Neural cell (in vitro differentiated cells): Measurements from ENCODE around the gene DAZAP1.

Experiments
- EZH2 ChIP-seq: fragments of 200-600, 300-800 bp; shearing (Covaris generic), sonication (generic); IDR thresholded peaks from 2 replicates; pipeline ENCODE4 v1.6.1; 2014; ENCODE audit warnings: antibody characterized with exemption, low read length, borderline replicate concordance, mild to moderate bottlenecking; ENCODE audit not compliant: insufficient read depth, poor library complexity, severe bottlenecking
- POLR2AphosphoS5 ChIP-seq: IDR thresholded peaks from 2 replicates; pipeline ENCODE4 v1.6.1; 2012
- REST ChIP-seq: IDR thresholded peaks from 2 replicates; pipeline ENCODE4 v1.6.1; 2012; ENCODE audit warnings: borderline replicate concordance
- TF ChIP-seq, protein P1 (sequence below): fragments of 450-650 bp; IDR thresholded peaks from 2 replicates; pipeline ENCODE4 v1.5.1; 2014; ENCODE audit warnings: antibody characterized with exemption, mild to moderate bottlenecking, moderate library complexity; ENCODE audit not compliant: poor library complexity, severe bottlenecking

DNA sequence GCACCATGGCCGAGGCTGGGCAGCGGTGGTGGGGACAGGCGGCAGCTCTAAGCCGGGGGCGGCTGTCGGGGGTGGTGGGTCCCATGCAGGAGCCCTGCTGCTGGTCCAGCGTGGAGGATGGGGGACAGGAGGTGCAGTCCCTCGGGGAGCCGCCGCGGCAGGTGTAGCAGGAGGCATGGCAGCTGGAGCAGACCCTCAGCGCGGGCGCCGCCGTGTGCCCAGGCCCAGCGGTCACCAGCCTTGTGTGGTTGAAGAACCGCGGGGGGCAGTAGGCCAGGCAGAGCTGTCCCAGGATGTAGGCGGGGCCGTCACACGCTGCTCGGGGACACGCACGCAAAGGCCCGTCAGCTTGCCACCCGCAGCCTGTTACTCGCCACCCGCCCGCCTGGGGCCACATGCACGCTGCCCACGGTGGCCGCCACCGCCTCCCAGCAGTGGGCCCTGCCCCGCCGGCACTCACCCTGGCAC is 74.5 kb downstream of the DAZAP1 start:
- TF ChIP-seq POLR2AphosphoS5 (no peak), EZH2 (no peak), REST (no peak)
- TF ChIP-seq, protein P1, sequence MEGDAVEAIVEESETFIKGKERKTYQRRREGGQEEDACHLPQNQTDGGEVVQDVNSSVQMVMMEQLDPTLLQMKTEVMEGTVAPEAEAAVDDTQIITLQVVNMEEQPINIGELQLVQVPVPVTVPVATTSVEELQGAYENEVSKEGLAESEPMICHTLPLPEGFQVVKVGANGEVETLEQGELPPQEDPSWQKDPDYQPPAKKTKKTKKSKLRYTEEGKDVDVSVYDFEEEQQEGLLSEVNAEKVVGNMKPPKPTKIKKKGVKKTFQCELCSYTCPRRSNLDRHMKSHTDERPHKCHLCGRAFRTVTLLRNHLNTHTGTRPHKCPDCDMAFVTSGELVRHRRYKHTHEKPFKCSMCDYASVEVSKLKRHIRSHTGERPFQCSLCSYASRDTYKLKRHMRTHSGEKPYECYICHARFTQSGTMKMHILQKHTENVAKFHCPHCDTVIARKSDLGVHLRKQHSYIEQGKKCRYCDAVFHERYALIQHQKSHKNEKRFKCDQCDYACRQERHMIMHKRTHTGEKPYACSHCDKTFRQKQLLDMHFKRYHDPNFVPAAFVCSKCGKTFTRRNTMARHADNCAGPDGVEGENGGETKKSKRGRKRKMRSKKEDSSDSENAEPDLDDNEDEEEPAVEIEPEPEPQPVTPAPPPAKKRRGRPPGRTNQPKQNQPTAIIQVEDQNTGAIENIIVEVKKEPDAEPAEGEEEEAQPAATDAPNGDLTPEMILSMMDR, result no peak
